ENCODE results near the gene FBF1.
"Not testable (repeated sequence)": the region's sequence is repeated elsewhere in the genome, so short reads cannot be mapped to it uniquely, and the experiment has no call there.

- TF ChIP-seq MXI1 (conservative IDR thresholded peaks at IDR 0.05; ENCODE audit: poor library complexity, severe bottlenecking); CTCF (IDR thresholded peaks at IDR 0.05; ENCODE audit: poor library complexity, severe bottlenecking); EZH2 (IDR thresholded peaks at IDR 0.05; ENCODE audit: borderline replicate concordance, insufficient read depth, low read length, poor library complexity, severe bottlenecking): not testable (repeated sequence)
Measured at GRCh38 chr17:75865404-75866188, 75.2 kb downstream of the FBF1 start.
